Measurements from ENCODE around the gene WDFY3. TPM values are rescaled to one million over a fixed set of nuclear protein-coding genes. Genes with fewer than 3 reads are reported as not detected.
A peak's percentile ranks its signal among the peaks of the same experiment; 100 is the strongest.

WDFY3 gene
- total and polyA plus RNA-seq, 7 donors = 4.8 to 85.7 (median 50.5) TPM

- Histone ChIP-seq H3K4me1 (peaks cover 0 to 69% (median 19%) of the 10 kb centered on the region in 4 donors), H3K36me3 (no peaks in the 10 kb centered on the region), H3K27me3 (no peaks in the 10 kb centered on the region), H3K9me3 (no peaks in the 10 kb centered on the region), H3K27ac (no peak overlapping the region), H3K4me3 (no peak overlapping the region)
- 0 to 22% methylated on average over 1 of the region's 1 CpG for WGBS, 2 donors
- TF ChIP-seq CTCF (IDR thresholded peaks at IDR 0.05) = no peak
- TF ChIP-seq EP300 (IDR thresholded peaks at IDR 0.05) = no peak
- TF ChIP-seq POLR2A (IDR thresholded peaks at IDR 0.05) = no peak
- no peak for TF ChIP-seq POLR2AphosphoS5 (IDR thresholded peaks at IDR 0.05)
- intact Hi-C loops (cut with DNase I) = no loop called here
- no peak for DNase-seq
Observed at GRCh38 chr4:84952004-84952403, 14.5 kb downstream of the WDFY3 start.

GRCh38 chr4:84948056-84948455, 18.4 kb downstream of the WDFY3 start:
- Histone ChIP-seq H3K4me1 (peaks cover 0 to 37% (median 14%) of the 10 kb centered on the region in 4 donors), H3K27ac (no peak overlapping the region), H3K9me3 (no peaks in the 10 kb centered on the region), H3K27me3 (no peaks in the 10 kb centered on the region), H3K36me3 (no peaks in the 10 kb centered on the region), H3K4me3 (no peak overlapping the region)
- WGBS, 2 donors = 75 to 81% methylated on average over 2 of the region's 2 CpGs
- intact Hi-C loops (cut with DNase I) = no loop called here
- DNase-seq = no peak
- TF ChIP-seq EP300 (IDR thresholded peaks at IDR 0.05) = no peak
- no peak for TF ChIP-seq POLR2A (IDR thresholded peaks at IDR 0.05)
- TF ChIP-seq POLR2AphosphoS5 (IDR thresholded peaks at IDR 0.05) = no peak
- no peak for TF ChIP-seq CTCF (IDR thresholded peaks at IDR 0.05)

DNA sequence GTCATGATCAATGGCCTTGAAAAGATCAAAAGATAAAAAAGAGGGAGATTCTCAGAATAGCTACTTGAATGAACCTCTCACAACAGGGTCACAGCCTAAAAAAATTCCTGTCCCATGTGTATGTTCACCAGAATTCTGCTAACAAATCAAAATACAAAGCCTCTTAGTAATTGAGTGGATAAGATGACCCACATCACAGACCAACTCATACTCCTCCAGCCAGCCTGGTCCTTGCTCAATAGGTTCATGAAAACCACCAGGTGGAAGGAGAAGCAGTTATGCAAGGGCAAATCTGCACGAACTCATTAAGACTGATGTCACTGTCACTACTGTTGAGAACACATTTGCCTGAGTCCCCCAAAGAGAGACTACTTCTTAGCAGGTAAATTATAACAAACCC, 21.5 kb downstream of the WDFY3 start:
- Histone ChIP-seq H3K4me1 (peaks cover 0 to 19% (median 8%) of the 10 kb centered on the region in 4 donors), H3K4me3 (no peak overlapping the region), H3K9me3 (peaks cover 0 to 11% (median 2%) of the 10 kb centered on the region in 4 donors), H3K27me3 (no peaks in the 10 kb centered on the region), H3K36me3 (no peaks in the 10 kb centered on the region), H3K27ac (no peak overlapping the region)
- TF ChIP-seq POLR2A (IDR thresholded peaks at IDR 0.05) (no peak), CTCF (IDR thresholded peaks at IDR 0.05) (no peak), EP300 (IDR thresholded peaks at IDR 0.05) (no peak), POLR2AphosphoS5 (IDR thresholded peaks at IDR 0.05) (no peak)
- 58 to 63% methylated on average over 1 of the region's 1 CpG for WGBS, 2 donors
- no peak for DNase-seq
- intact Hi-C loops (cut with DNase I) = no loop called here

GRCh38 chr4:84940960-84941359, 25.5 kb downstream of the WDFY3 start:
- H3K36me3 ChIP-seq = no peaks in the 10 kb centered on the region
- H3K4me1 ChIP-seq = peaks cover 2 to 40% (median 34%) of the 10 kb centered on the region in 4 donors
- H3K4me3 ChIP-seq = no peak overlapping the region
- peaks cover 0 to 11% (median 2%) of the 10 kb centered on the region in 4 donors for H3K9me3 ChIP-seq
- intact Hi-C loops (cut with DNase I) = no loop called here
- no peak for DNase-seq
- TF ChIP-seq EP300 (IDR thresholded peaks at IDR 0.05) (no peak), CTCF (IDR thresholded peaks at IDR 0.05) (no peak), POLR2AphosphoS5 (IDR thresholded peaks at IDR 0.05) (no peak), POLR2A (IDR thresholded peaks at IDR 0.05) (no peak)
- no peak overlapping the region for H3K27ac ChIP-seq
- H3K27me3 ChIP-seq = no peaks in the 10 kb centered on the region

- Histone ChIP-seq H3K27me3 (no peaks in the 10 kb centered on the region), H3K4me1 (peaks cover 2 to 40% (median 34%) of the 10 kb centered on the region in 4 donors), H3K27ac (peak overlapping the region; percentile 1 to 54 (median 51)), H3K36me3 (no peaks in the 10 kb centered on the region), H3K4me3 (no peak overlapping the region), H3K9me3 (peaks cover 0 to 11% (median 2%) of the 10 kb centered on the region in 4 donors)
- no peak for TF ChIP-seq POLR2A (IDR thresholded peaks at IDR 0.05)
- TF ChIP-seq EP300 (IDR thresholded peaks at IDR 0.05) = no peak
- no peak for DNase-seq
- 90 to 95% methylated on average over 6 of the region's 6 CpGs for WGBS, 2 donors
- intact Hi-C loops (cut with DNase I) = no loop called here
Observed at GRCh38 chr4:84939113-84939512, 27.4 kb downstream of the WDFY3 start.

Data from sigmoid colon (tissue), 7 donors.